ENCODE results near the gene DESI1.

Gene DESI1

GRCh38 chr22:41661088-41661487 lies 40.2 kb upstream of the DESI1 start:
- TF ChIP-seq FOXP2 (optimal IDR thresholded peaks at IDR 0.05; ENCODE audit: borderline replicate concordance, extremely low read depth, extremely low read length, insufficient read depth): no peak
- no peak for TF ChIP-seq SIN3A (IDR thresholded peaks at IDR 0.05; ENCODE audit: borderline replicate concordance, insufficient read depth, low read length)
- no peak for TF ChIP-seq TAF1 (IDR thresholded peaks at IDR 0.05; ENCODE audit: borderline replicate concordance, insufficient read depth, low read length)
- TF ChIP-seq POLR2AphosphoS5 (IDR thresholded peaks at IDR 0.05; ENCODE audit: low read depth, low read length): no peak
- TF ChIP-seq, protein P1, sequence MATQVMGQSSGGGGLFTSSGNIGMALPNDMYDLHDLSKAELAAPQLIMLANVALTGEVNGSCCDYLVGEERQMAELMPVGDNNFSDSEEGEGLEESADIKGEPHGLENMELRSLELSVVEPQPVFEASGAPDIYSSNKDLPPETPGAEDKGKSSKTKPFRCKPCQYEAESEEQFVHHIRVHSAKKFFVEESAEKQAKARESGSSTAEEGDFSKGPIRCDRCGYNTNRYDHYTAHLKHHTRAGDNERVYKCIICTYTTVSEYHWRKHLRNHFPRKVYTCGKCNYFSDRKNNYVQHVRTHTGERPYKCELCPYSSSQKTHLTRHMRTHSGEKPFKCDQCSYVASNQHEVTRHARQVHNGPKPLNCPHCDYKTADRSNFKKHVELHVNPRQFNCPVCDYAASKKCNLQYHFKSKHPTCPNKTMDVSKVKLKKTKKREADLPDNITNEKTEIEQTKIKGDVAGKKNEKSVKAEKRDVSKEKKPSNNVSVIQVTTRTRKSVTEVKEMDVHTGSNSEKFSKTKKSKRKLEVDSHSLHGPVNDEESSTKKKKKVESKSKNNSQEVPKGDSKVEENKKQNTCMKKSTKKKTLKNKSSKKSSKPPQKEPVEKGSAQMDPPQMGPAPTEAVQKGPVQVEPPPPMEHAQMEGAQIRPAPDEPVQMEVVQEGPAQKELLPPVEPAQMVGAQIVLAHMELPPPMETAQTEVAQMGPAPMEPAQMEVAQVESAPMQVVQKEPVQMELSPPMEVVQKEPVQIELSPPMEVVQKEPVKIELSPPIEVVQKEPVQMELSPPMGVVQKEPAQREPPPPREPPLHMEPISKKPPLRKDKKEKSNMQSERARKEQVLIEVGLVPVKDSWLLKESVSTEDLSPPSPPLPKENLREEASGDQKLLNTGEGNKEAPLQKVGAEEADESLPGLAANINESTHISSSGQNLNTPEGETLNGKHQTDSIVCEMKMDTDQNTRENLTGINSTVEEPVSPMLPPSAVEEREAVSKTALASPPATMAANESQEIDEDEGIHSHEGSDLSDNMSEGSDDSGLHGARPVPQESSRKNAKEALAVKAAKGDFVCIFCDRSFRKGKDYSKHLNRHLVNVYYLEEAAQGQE (IDR thresholded peaks at IDR 0.05; ENCODE audit: insufficient read depth in 1 of 2, low read depth in 2 of 2, low read length in 2 of 2): no peak

DNA sequence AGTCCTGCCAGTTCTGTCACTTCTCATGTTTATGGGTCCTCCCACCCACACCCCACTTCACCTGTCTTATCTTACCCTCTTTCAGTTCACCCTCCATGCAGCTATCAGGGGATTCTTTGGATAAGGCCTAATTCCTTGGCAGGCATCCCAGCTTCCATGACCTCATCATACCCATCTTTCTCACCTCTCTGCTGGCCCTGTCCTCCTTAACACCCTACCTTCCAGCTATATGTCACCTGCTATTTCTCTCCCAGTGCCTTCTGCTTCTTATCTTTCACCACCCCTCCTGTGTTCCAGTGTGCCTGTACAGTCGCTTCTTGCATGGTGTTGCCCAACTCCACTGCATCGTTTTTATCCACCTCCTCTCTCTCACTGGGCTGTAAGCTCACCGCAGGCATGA lies 39.6 kb upstream of the DESI1 start:
- TF ChIP-seq SIN3A (IDR thresholded peaks at IDR 0.05; ENCODE audit: borderline replicate concordance, insufficient read depth, low read length): no peak
- no peak for TF ChIP-seq POLR2AphosphoS5 (IDR thresholded peaks at IDR 0.05; ENCODE audit: low read depth, low read length)
- TF ChIP-seq, protein P1 (IDR thresholded peaks at IDR 0.05; ENCODE audit: insufficient read depth in 1 of 2, low read depth in 2 of 2, low read length in 2 of 2): no peak
- TF ChIP-seq TAF1 (IDR thresholded peaks at IDR 0.05; ENCODE audit: borderline replicate concordance, insufficient read depth, low read length): no peak

DNA sequence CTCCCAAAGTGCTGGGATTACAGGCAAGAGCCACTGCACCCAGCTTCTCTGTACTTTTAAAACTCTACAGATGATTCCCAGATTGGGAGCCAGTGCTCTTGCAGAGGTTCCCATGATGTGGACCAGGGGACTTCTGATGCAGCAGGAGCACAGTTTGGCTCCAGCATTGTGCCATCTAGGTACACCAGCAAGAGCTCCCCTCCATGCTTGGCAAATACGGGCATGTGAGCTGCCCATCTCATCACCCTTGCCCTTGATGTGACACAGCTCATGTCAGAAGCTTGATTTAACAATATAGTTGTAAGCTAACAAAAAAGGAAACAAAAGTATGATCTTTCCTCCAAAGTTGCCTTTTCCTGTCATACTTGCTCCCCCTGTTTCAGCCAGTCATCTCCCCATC lies 39.1 kb upstream of the DESI1 start:
- TF ChIP-seq POLR2AphosphoS5 (IDR thresholded peaks at IDR 0.05; ENCODE audit: low read depth, low read length): no peak
- TF ChIP-seq, protein P1 (IDR thresholded peaks at IDR 0.05; ENCODE audit: insufficient read depth in 1 of 2, low read depth in 2 of 2, low read length in 2 of 2): no peak

DNA sequence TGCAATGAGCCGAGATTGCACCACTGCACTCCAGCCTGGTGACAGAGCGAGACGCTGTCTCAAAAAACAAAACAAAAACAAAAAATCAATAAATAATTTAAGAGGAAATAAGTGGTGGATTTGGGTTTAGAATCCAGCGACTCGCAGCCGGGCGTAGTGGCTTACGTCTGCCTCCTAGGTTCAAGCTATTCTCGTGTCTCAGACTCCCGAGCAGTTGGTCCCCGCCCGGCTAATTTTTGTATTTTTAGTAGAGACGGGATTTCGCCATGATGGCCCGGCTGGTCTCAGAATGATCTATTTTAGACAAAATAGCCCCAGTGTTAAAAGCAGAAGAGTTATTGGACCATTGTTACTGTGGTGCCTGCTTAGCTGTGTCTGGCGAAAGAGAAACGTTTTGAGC lies 38.0 kb upstream of the DESI1 start:
- no peak for TF ChIP-seq TAF1 (IDR thresholded peaks at IDR 0.05; ENCODE audit: borderline replicate concordance, insufficient read depth, low read length)
- TF ChIP-seq FOXP2 (optimal IDR thresholded peaks at IDR 0.05; ENCODE audit: borderline replicate concordance, extremely low read depth, extremely low read length, insufficient read depth): no peak
- TF ChIP-seq SIN3A (IDR thresholded peaks at IDR 0.05; ENCODE audit: borderline replicate concordance, insufficient read depth, low read length): no peak
- TF ChIP-seq POLR2AphosphoS5 (IDR thresholded peaks at IDR 0.05; ENCODE audit: low read depth, low read length): no peak
- TF ChIP-seq, protein P1 (IDR thresholded peaks at IDR 0.05; ENCODE audit: insufficient read depth in 1 of 2, low read depth in 2 of 2, low read length in 2 of 2): no peak

GRCh38 chr22:41657709-41658108 lies 36.9 kb upstream of the DESI1 start:
- TF ChIP-seq TAF1 (IDR thresholded peaks at IDR 0.05; ENCODE audit: borderline replicate concordance, insufficient read depth, low read length) (no peak), POLR2AphosphoS5 (IDR thresholded peaks at IDR 0.05; ENCODE audit: low read depth, low read length) (no peak), FOXP2 (optimal IDR thresholded peaks at IDR 0.05; ENCODE audit: borderline replicate concordance, extremely low read depth, extremely low read length, insufficient read depth) (no peak), SIN3A (IDR thresholded peaks at IDR 0.05; ENCODE audit: borderline replicate concordance, insufficient read depth, low read length) (no peak)
- TF ChIP-seq, protein P1 (IDR thresholded peaks at IDR 0.05; ENCODE audit: insufficient read depth in 1 of 2, low read depth in 2 of 2, low read length in 2 of 2): no peak

Measured in PFSK-1 (cell line).